HepG2 (cell line): ENCODE results near the gene NT5C2. TPM values are rescaled to one million over a fixed set of nuclear protein-coding genes. Genes with fewer than 3 reads are reported as not detected.

Experiments used
- CENPX ChIP-seq: sonication (generic); formaldehyde crosslinking; IDR thresholded peaks from 2 replicates; pipeline ENCODE4 v1.9.0; 2021; ENCODE audit warnings: mild to moderate bottlenecking, missing genetic modification reagents, moderate library complexity
- HDAC2 ChIP-seq: sonication (generic); formaldehyde crosslinking; IDR thresholded peaks from 2 replicates; pipeline ENCODE4 v1.4.0; 2020; ENCODE audit warnings: missing genetic modification reagents
- HNRNPL ChIP-seq: fragments of 200-400 bp; formaldehyde crosslinking; IDR thresholded peaks from 2 replicates; pipeline ENCODE4 v1.6.1; 2017; ENCODE audit warnings: mild to moderate bottlenecking, low read depth, low read length
- ISL2 ChIP-seq: sonication (generic); formaldehyde crosslinking; IDR thresholded peaks from 2 replicates; pipeline ENCODE4 v1.5.0; 2020; ENCODE audit warnings: missing genetic modification reagents
- KAT2B ChIP-seq: fragments of 150-350 bp; IDR thresholded peaks from 2 replicates; pipeline ENCODE4 v1.6.1; 2014; ENCODE audit warnings: low read depth, low read length, borderline replicate concordance
- MXD4 ChIP-seq: IDR thresholded peaks from 2 replicates; pipeline ENCODE4 v1.6.1; 2016; ENCODE audit warnings: mild to moderate bottlenecking, missing biosample characterization, missing genetic modification reagents
- MYC ChIP-seq: sonication (generic); formaldehyde crosslinking; IDR thresholded peaks from 2 replicates; pipeline ENCODE4 v1.9.0; 2021; ENCODE audit warnings: missing genetic modification reagents, borderline replicate concordance
- SKI ChIP-seq: fragments of 450-650 bp; IDR thresholded peaks from one replicate; pipeline ENCODE4 v1.6.1; 2018; ENCODE audit warnings: mild to moderate bottlenecking; ENCODE audit not compliant: partially characterized antibody
- THYN1 ChIP-seq: sonication (generic); formaldehyde crosslinking; IDR thresholded peaks from 2 replicates; pipeline ENCODE4 v1.8.1; 2023; ENCODE audit warnings: low read depth, mild to moderate bottlenecking, moderate library complexity, missing genetic modification reagents, borderline replicate concordance
- ZNF235 ChIP-seq: sonication (generic); formaldehyde crosslinking; IDR thresholded peaks from 2 replicates; pipeline ENCODE4 v1.8.1; 2023; ENCODE audit warnings: mild to moderate bottlenecking, missing genetic modification reagents, borderline replicate concordance
- ZNF263 ChIP-seq: sonication (generic); formaldehyde crosslinking; IDR thresholded peaks from 2 replicates; pipeline ENCODE4 v1.4.0; 2020; ENCODE audit warnings: missing genetic modification reagents
- ZNF276 ChIP-seq: sonication (generic); formaldehyde crosslinking; IDR thresholded peaks from 2 replicates; pipeline ENCODE4 v1.4.0; 2020; ENCODE audit warnings: mild to moderate bottlenecking, low read depth, missing genetic modification reagents
- ZNF331 ChIP-seq: sonication (generic); formaldehyde crosslinking; IDR thresholded peaks from 2 replicates; pipeline ENCODE4 v1.4.0; 2020; ENCODE audit warnings: missing genetic modification reagents
- ZNF562 ChIP-seq: sonication (generic); formaldehyde crosslinking; IDR thresholded peaks from 2 replicates; pipeline ENCODE4 v1.8.0; 2022; ENCODE audit warnings: missing genetic modification reagents, borderline replicate concordance
- ZNF598 ChIP-seq: sonication (generic); formaldehyde crosslinking; IDR thresholded peaks from 2 replicates; pipeline ENCODE4 v1.5.1; 2020; ENCODE audit warnings: mild to moderate bottlenecking, missing genetic modification reagents, borderline replicate concordance
- ZNF619 ChIP-seq: sonication (generic); formaldehyde crosslinking; IDR thresholded peaks from 2 replicates; pipeline ENCODE4 v1.4.0; 2020; ENCODE audit warnings: mild to moderate bottlenecking, missing genetic modification reagents
- ZNF761 ChIP-seq: sonication (generic); formaldehyde crosslinking; conservative IDR thresholded peaks from 2 replicates; pipeline ENCODE4 v1.4.0; 2020; ENCODE audit warnings: mild to moderate bottlenecking, missing genetic modification reagents
- ZNF792 ChIP-seq: IDR thresholded peaks from 2 replicates; pipeline ENCODE4 v1.6.1; 2016
- polyA plus RNA-seq, 8 experiments: library from polyadenylated mRNA; depleted of rRNA in 3 of 8; stranded (reverse) in 7 of 8; unstranded in 1 of 8; fragments of >200 nt; fragmentation: Illumina TruSeq in 4 of 8; extraction: Trizol in 4 of 8; gene quantifications; 2 replicates each; pipeline versions ENCODE4 v1.2.1 to v1.2.3, GENCODE V29; 2011 to 2016; ENCODE audit warnings: low read depth in 4 of 8, missing spikeins in 1 of 8, mixed read lengths in 1 of 8; ENCODE audit not compliant: insufficient read depth in 1 of 8
- total RNA-seq, 5 experiments: library from RNA; depleted of rRNA; stranded (reverse); fragments of >200 nt; fragmentation: Illumina TruSeq; extraction: Trizol; gene quantifications; 2 replicates each; pipeline ENCODE4 v1.2.3, GENCODE V29; 2016; ENCODE audit warnings: low read depth in 1 of 5
- TF ChIP-seq, protein P1 (sequence below): IDR thresholded peaks from 2 replicates; pipeline ENCODE4 v1.6.1; 2018; ENCODE audit warnings: missing genetic modification reagents, mild to moderate bottlenecking, missing compliant biosample characterization
- TF ChIP-seq, protein P2 (sequence below): sonication (generic); formaldehyde crosslinking; IDR thresholded peaks from 2 replicates; pipeline ENCODE4 v1.8.0; 2022; ENCODE audit warnings: missing genetic modification reagents, mild to moderate bottlenecking, moderate library complexity, borderline replicate concordance

Gene NT5C2
- total and polyA plus RNA-seq, 2 of the 13 experiments (the other 11 are each of a cell fraction or from before 2014, with no cell fraction given), result 40.6 to 55.2 TPM

DNA sequence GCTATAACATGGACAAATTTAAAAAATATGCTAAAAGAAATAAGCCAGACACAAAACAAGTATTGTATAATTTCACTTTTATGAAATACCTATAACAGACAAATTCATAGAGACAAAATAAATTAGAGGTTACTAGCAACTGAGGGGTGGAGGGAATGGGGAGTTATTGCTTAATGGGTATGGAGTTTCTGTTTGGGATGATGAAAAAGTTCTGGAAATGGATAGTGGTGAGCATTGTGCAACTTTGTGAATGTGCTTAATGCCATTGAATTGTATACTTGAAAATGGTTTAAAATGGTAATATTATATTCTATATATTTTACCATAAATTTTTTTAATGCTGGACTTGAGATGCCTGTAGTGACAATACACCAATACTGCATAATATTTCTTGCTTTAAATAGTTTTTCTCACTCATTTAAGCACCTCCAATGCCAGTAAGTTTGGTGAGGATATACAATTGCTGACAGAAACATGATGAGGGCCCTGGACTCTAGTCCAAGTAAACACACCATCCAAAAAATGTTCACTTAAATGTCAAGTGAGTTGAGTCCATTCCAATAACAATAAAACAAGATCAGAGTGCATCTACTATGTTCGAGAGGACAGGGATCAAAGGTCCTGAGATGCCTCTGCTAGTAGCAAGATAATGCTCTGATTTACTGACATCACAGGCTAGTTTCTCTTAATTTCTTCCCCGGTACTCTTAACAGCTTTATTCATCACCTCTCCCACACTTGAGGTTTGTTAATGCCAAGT is 71.9 kb downstream of the NT5C2 start (continued):
- TF ChIP-seq ISL2 (CRISPR knock-in tag) (peak; percentile 77), ZNF792 (CRISPR knock-in tag) (0 out of 2 replicates have a peak, but pooled peaks have one; percentile 45), KAT2B (no peak), ZNF235 (no peak), CENPX (CRISPR knock-in tag) (no peak), ZNF331 (CRISPR knock-in tag) (peak; percentile 10; the same call in 1 of the 2 replicates), HDAC2 (peak; percentile 85), MYC (CRISPR knock-in tag) (no peak), ZNF598 (no peak), ZNF263 (no peak), HNRNPL (no peak), SKI (no peak), ZNF761 (CRISPR knock-in tag) (no peak), MXD4 (CRISPR knock-in tag) (peak; percentile 24; the same call in 1 of the 2 replicates), ZNF276 (no peak), ZNF619 (CRISPR knock-in tag) (no peak), THYN1 (no peak), ZNF562 (CRISPR knock-in tag) (no peak)
- TF ChIP-seq, protein P1, sequence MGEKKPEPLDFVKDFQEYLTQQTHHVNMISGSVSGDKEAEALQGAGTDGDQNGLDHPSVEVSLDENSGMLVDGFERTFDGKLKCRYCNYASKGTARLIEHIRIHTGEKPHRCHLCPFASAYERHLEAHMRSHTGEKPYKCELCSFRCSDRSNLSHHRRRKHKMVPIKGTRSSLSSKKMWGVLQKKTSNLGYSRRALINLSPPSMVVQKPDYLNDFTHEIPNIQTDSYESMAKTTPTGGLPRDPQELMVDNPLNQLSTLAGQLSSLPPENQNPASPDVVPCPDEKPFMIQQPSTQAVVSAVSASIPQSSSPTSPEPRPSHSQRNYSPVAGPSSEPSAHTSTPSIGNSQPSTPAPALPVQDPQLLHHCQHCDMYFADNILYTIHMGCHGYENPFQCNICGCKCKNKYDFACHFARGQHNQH (CRISPR knock-in tag), result no peak
- TF ChIP-seq, protein P2, sequence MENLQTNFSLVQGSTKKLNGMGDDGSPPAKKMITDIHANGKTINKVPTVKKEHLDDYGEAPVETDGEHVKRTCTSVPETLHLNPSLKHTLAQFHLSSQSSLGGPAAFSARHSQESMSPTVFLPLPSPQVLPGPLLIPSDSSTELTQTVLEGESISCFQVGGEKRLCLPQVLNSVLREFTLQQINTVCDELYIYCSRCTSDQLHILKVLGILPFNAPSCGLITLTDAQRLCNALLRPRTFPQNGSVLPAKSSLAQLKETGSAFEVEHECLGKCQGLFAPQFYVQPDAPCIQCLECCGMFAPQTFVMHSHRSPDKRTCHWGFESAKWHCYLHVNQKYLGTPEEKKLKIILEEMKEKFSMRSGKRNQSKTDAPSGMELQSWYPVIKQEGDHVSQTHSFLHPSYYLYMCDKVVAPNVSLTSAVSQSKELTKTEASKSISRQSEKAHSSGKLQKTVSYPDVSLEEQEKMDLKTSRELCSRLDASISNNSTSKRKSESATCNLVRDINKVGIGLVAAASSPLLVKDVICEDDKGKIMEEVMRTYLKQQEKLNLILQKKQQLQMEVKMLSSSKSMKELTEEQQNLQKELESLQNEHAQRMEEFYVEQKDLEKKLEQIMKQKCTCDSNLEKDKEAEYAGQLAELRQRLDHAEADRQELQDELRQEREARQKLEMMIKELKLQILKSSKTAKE, result no peak
